Colon (tissue), 2 donors: ENCODE data around the gene DCUN1D4.

ENCODE experiments used
- FAIRE-seq: peaks from 2 replicates; lab custom pipeline; 2012; peaks lifted over from hg19 to GRCh38; lab: Jason Lieb, UNC
- donor health status: control.
- donor health status: control.

The DCUN1D4 gene

GRCh38 chr4:51842554-51843308 lies at the start of gene DCUN1D4:
DCUN1D4 (plus strand) TSS chr4:51843153; CDS start chr4:51843243, 90 bp downstream.
- peak; percentile 89 for FAIRE-seq

DNA sequence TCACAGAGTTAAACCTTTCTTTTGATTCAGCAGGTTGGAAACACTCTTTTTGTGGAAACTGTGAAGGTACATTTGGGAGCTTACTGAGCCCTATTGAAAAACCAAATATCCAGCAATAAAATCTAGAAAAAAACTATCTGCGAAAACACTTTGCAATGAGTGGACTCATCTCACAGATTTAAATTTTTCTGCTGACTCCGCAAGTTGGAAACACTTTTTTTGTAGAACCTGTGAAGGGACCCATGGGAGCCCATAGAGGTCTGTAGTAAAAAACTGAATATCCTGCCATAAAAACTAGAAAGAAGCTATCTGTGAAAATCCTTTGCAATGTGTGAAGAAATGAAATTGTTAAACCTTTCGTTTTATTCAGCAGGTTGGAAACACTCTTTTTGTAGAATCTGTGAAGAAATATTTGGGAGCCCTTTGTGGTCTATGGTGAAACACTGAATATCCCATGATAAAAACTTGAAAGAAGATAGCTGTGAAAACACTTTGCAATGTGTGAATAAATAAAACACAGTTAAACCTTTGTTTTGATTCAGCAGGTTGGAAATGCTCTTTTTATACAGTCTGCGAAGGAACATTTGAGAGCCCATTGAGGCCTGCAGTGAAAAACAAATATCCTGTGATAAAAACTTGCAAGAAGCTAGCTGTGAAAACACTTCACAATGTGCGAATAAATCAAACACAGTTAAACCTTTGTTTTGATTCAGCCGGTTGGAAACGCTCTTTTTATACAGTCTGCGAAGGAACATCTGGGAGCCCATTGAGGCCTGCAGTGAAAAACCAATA lies 22.3 kb upstream of the DCUN1D4 start:
- FAIRE-seq, result no peak

GRCh38 chr4:51825341-51825740 lies 17.6 kb upstream of the DCUN1D4 start:
- FAIRE-seq, result no peak

DNA sequence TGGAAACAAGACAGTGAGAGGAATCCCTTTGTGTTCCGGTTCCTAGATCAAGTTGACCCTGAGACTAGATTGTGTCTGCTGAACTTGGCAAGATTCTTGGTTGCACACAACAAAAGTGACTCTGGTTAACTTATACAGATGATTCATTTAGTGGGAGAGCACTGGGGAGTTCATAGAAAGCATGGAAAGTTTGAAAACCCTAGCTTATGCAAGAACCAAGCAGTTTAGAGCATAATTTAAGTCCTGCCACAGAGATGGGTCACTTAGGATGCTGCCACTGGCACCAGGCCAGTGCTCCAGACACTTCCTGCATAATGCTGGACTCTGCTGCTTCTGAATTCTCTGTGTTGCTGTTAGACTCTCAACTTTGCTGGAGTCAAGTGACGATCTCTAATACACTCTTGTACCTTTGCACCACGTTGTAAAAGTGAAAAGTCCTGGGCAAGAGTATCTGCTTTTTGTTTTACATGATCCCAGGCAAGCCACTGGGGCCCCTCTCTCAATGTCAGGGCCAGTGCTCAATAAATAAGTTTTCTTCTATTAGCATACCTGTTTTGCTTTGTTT lies 12.7 kb upstream of the DCUN1D4 start:
- no peak for FAIRE-seq

DNA sequence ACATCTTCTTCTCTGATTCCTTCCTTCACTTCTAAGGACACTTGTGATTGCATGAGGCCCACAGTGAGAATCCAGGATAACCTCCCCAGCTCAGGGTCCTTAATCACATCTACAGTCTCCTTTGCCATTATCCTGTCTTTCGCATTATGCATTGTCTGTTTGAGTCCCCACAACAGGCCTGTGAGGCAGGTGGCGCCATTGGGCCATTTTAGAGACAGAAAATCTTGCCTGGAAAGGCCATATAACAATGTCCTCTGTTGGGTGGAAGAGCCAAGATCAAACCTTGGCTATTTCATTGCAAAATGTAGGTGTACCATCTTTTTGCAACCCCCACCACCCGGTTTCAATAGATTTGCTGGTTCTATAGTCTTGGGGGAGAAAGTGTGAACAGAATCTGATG lies 11.8 kb upstream of the DCUN1D4 start:
- no peak for FAIRE-seq

- FAIRE-seq, result no peak
Observed at GRCh38 chr4:51833236-51833635, 9.7 kb upstream of the DCUN1D4 start.

DNA sequence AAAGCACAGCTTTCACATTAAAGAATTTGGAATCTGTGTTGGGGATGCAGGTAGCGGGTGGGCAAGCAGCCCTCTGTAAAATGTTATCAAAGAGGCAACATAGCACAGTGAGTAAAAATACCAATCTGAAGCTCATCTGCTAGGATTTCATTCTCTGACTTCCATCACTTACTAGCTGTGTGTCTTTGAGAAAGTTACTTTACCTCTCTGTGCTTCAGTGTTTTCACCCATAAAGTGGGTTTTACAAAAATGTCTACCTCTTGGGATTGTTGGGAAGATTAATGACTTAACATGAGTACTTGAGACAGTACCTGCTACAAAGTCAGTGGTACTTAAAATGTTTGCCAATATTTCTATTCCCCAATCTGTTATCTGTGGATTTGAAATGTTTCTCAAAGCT lies 7.9 kb upstream of the DCUN1D4 start:
- no peak for FAIRE-seq

DNA sequence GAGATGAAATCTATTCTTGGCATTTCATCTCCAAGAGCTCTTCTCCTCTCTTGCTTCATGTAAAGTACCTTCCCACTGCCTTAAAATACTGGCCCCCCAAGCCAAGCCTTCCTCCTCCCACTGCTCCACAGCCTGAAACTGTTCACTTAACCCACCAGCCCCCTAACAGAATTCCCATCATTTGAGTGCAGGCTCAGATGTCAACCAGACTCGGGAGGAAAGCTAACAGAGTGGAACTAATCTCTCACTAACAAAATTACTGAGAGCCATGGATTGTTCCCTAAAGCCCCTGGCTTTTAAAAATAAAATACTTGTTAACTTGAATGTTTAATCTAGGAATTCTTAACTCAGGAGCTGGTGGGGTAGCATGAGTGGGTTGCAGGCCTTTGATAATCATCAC lies 7.1 kb upstream of the DCUN1D4 start:
- no peak for FAIRE-seq

- no peak for FAIRE-seq
Observed at GRCh38 chr4:51836549-51836948, 6.4 kb upstream of the DCUN1D4 start.

GRCh38 chr4:51840781-51841180 lies 2.2 kb upstream of the DCUN1D4 start:
- no peak for FAIRE-seq

DNA sequence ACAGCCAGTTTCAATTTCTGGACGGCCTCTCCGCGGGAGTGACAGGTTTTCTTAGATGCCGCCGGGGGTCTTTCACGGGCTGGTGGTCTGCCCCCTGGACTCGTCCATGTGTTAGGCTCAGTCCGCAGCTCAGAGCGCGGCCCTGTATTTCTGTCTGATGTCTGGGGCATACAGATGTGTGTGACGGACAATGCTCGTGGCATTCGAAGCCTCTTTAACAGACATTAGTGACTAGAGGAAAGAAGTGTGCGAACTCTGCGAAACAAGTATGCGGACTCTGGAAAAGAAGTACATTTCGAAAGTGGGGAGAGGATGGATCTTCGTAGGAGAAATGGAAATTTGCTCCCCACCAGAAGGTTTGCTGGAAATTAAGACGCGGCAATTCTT lies 793 bp upstream of the DCUN1D4 start:
- no peak for FAIRE-seq

GRCh38 chr4:51843309-51844152 lies 578 bp downstream of the DCUN1D4 start:
- no peak for FAIRE-seq

GRCh38 chr4:51844153-51845054 lies 1.5 kb downstream of the DCUN1D4 start:
- no peak for FAIRE-seq

GRCh38 chr4:51845055-51845426 lies 2.1 kb downstream of the DCUN1D4 start:
- no peak for FAIRE-seq

DNA sequence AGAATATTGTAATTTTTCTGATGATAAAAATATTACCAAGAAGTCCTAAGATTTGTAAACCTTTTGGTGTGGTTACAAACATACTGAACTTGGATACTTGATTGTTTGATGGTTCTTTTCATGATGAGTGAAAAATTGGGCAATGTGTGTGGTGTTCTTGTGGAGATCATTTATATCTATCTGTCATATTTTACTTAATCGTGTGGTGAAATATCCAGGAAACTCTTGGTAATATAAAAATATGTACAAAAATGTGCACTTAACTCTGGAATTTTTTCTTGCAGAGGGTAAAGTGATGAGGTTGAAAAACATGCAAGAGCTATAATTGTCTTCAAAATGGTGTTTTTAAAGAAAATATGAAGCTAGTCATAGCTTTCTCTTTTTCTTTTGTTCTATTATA lies 2.8 kb downstream of the DCUN1D4 start:
- FAIRE-seq, result no peak

DNA sequence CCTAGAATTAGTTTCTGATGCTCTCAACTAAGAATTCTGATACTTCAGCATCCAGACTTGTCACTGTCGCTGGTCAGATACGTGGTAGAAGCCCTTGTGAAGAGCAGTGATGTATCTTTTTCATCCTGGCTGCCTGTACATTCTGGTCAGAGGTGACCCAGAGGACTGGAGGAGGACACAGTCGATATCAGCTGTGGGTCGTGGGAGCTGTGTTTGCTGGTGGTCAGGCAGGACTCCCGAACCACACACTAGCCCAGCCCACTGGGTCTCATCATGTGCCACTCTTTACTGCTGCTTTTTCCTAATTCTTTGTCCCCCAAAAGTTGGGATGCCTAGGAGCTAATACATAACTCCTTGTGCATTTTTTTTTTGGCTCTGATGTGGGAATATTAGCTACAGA lies 6.5 kb downstream of the DCUN1D4 start:
- no peak for FAIRE-seq

GRCh38 chr4:51850294-51850693 lies 7.3 kb downstream of the DCUN1D4 start:
- no peak for FAIRE-seq

DNA sequence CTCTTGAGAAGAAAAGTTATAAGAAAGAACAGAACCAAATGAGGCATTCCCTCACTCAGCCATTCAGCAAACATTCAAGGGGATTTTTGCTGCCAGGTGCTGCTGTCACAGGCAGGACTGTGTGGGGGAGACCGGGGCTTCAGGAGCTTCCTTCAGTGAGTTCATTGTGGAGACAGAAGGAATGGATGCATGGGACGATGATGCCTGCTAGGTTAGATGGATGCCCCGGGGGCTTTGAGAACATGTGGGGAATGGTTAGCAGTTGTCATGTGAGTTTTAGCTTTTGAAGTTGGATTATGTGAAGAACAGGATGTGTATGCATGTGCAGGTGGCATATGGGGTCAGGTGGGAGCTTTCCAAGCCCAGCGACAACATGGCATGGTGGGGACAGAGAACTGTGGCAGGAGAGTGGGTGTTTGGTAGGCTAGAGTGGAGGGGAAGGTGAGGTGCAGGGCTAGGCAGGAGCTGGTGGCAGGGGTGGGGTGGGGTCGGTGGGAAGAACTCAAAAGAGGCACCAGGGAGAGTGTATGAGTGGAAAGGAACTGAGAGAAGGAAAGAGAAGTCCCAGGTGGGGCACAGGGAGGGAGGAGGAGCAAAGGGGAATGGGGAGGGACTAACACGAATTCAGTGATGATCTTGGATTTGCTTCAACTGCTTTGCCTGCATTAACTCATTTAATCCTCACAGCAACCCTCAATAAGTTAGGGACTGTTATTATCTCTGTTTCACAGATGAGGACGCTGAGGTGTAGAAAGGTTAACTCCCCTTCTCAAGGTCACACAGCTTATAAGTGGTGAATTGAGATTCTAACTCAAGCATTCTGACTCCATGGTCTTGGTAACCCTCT lies 8.4 kb downstream of the DCUN1D4 start:
- no peak for FAIRE-seq

DNA sequence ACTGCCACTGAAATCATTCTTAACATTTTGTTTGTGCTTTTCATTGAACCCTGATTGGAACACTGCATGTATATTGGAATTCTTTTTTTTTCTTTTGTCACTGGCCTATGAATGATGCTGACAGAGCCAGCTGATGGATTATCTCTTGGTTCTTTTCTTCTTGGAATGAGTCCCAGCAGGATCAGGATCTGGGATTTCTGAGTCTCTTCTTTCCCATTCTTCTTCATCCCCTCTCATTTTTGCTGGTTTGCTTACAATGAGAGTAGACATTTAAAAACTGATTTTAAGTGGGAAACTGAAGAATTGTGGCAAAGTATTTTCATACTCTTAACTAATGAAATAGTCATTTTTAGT lies 9.0 kb downstream of the DCUN1D4 start:
- no peak for FAIRE-seq

DNA sequence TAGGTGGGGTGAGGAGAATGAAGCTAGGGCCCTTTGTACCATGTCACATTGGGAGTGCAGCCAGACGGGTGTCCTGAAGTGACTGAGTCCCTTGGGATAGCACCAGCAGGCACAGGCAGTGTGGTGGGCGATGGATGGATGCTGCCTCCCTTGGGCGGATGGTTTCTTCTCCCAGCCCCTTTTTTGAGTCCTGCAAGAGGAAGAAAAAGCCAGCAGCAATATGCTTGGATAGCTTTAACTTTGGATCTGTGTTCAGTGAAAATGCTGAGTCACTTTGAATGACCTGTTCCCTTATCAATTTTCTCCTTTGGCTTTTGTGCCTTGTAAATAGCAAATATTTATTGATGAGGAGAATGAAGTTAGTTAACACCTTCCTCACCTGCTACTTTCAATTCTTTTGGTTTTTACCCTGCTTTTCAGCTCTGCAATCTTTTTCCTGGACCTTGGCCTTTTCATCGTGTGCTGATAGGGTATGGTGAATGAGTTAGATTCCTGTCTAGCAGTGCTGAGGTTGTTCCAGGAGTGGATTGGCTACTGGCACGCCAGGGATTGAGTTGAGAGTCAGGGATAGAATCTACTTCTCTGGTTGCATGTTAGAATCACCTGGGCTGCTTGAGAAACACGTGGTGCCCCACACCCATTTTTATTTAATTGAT lies 10.2 kb downstream of the DCUN1D4 start:
- FAIRE-seq, result no peak
